Islet of Langerhans (tissue), 1 donor: ENCODE measurements around the gene TFF2.

Experiments
- FAIRE-seq: peaks from one replicate; lab custom pipeline; 2011; peaks lifted over from hg19 to GRCh38; lab: Jason Lieb, UNC

Gene TFF2

GRCh38 chr21:42366292-42367010, 15.7 kb upstream of the TFF2 start, which contains the start of gene TFF1:
Gene TFF1 (minus strand): TSS chr21:42366535. CDS start chr21:42366495, 40 bp downstream.
- no peak for FAIRE-seq

- no peak for FAIRE-seq
Measured at GRCh38 chr21:42365770-42366169, 15.0 kb upstream of the TFF2 start.

- FAIRE-seq, result no peak
Measured at GRCh38 chr21:42364304-42364865, 13.6 kb upstream of the TFF2 start.

GRCh38 chr21:42363312-42363711, 12.5 kb upstream of the TFF2 start:
- FAIRE-seq, result no peak

GRCh38 chr21:42362700-42363099, 11.9 kb upstream of the TFF2 start:
- no peak for FAIRE-seq

- FAIRE-seq, result no peak
Measured at GRCh38 chr21:42362198-42362597, 11.4 kb upstream of the TFF2 start.

- no peak for FAIRE-seq
Measured at GRCh38 chr21:42361286-42361685, 10.5 kb upstream of the TFF2 start.

- FAIRE-seq, result no peak
Measured at GRCh38 chr21:42360317-42360716, 9.5 kb upstream of the TFF2 start.

GRCh38 chr21:42358937-42359336, 8.1 kb upstream of the TFF2 start:
- no peak for FAIRE-seq

GRCh38 chr21:42358261-42358660, 7.5 kb upstream of the TFF2 start:
- FAIRE-seq, result no peak

GRCh38 chr21:42357307-42357706, 6.5 kb upstream of the TFF2 start:
- FAIRE-seq, result no peak

GRCh38 chr21:42356650-42357049, 5.9 kb upstream of the TFF2 start:
- no peak for FAIRE-seq

- no peak for FAIRE-seq
Measured at GRCh38 chr21:42356046-42356445, 5.3 kb upstream of the TFF2 start.

GRCh38 chr21:42353623-42354022, 2.8 kb upstream of the TFF2 start:
- FAIRE-seq, result no peak

- no peak for FAIRE-seq
Measured at GRCh38 chr21:42352441-42353095, 1.8 kb upstream of the TFF2 start.

- no peak for FAIRE-seq
Measured at GRCh38 chr21:42351626-42352440, 1.0 kb upstream of the TFF2 start.

- no peak for FAIRE-seq
Measured at GRCh38 chr21:42350318-42350910, 380 bp downstream of the TFF2 start.

- FAIRE-seq, result no peak
Measured at GRCh38 chr21:42349420-42350317, 1.1 kb downstream of the TFF2 start.

- FAIRE-seq, result no peak
Measured at GRCh38 chr21:42348762-42349161, 2.0 kb downstream of the TFF2 start.

GRCh38 chr21:42347601-42348327, 3.0 kb downstream of the TFF2 start:
- no peak for FAIRE-seq
